ENCODE measurements around the gene MPDZ. TPM values are rescaled to one million over a fixed set of nuclear protein-coding genes. Genes with fewer than 3 reads are reported as not detected.

MPDZ gene
- total and polyA plus RNA-seq, 9 donors: 24.6 to 69.2 (median 45.9) TPM

GRCh38 chr9:13143281-13143680 is 136.2 kb downstream of the MPDZ start:
- intact Hi-C loops (cut with DNase I): no loop called here
- Histone ChIP-seq H3K4me3 (no peak overlapping the region), H3K4me1 (ENCODE audit: insufficient read depth) (peaks cover 3% of the 10 kb centered on the region), H3K27me3 (no peaks in the 10 kb centered on the region), H3K9me3 (no peaks in the 10 kb centered on the region), H3K36me3 (no peaks in the 10 kb centered on the region), H3K27ac (no peak overlapping the region)
- TF ChIP-seq, protein P1, sequence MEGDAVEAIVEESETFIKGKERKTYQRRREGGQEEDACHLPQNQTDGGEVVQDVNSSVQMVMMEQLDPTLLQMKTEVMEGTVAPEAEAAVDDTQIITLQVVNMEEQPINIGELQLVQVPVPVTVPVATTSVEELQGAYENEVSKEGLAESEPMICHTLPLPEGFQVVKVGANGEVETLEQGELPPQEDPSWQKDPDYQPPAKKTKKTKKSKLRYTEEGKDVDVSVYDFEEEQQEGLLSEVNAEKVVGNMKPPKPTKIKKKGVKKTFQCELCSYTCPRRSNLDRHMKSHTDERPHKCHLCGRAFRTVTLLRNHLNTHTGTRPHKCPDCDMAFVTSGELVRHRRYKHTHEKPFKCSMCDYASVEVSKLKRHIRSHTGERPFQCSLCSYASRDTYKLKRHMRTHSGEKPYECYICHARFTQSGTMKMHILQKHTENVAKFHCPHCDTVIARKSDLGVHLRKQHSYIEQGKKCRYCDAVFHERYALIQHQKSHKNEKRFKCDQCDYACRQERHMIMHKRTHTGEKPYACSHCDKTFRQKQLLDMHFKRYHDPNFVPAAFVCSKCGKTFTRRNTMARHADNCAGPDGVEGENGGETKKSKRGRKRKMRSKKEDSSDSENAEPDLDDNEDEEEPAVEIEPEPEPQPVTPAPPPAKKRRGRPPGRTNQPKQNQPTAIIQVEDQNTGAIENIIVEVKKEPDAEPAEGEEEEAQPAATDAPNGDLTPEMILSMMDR (IDR thresholded peaks at IDR 0.05): no peak
- TF ChIP-seq EP300 (IDR thresholded peaks at IDR 0.05): no peak
- TF ChIP-seq POLR2A (IDR thresholded peaks at IDR 0.05): no peak
- WGBS, 3 donors: 87 to 96% (median 91%) methylated on average over 5 of the region's 5 CpGs
- no peak for DNase-seq

GRCh38 chr9:13142776-13143175 is 136.7 kb downstream of the MPDZ start:
- intact Hi-C loops (cut with DNase I): no loop called here
- TF ChIP-seq POLR2A (IDR thresholded peaks at IDR 0.05) (no peak), EP300 (IDR thresholded peaks at IDR 0.05) (no peak)
- TF ChIP-seq, protein P1 (IDR thresholded peaks at IDR 0.05): no peak
- Histone ChIP-seq H3K36me3 (no peaks in the 10 kb centered on the region), H3K9me3 (no peaks in the 10 kb centered on the region), H3K4me3 (no peak overlapping the region), H3K27me3 (no peaks in the 10 kb centered on the region), H3K27ac (no peak overlapping the region), H3K4me1 (ENCODE audit: insufficient read depth) (peaks cover 3% of the 10 kb centered on the region)
- no peak for DNase-seq
- WGBS, 3 donors: 97 to 99% (median 97%) methylated on average over 3 of the region's 3 CpGs

DNA sequence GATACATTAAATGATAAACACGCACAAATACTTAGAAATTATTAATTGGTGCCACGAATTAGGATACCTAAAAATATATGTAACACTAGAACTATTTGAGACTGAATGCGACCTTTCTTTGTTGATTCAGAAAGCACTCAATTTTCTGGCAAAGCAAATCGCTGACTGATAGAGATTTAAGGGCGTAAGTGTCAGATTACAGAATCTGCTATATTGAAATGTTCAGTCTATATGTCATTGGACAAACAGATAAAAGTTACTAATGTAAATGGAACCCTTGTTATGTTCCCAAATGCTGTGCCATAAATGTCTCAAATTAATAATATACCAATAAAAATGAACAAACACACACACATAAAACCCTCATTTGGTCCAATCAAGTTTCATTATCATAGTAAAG is 137.9 kb downstream of the MPDZ start:
- no peaks in the 10 kb centered on the region for H3K9me3 ChIP-seq
- intact Hi-C loops (cut with DNase I): no loop called here
- TF ChIP-seq EP300 (IDR thresholded peaks at IDR 0.05) (no peak), POLR2A (IDR thresholded peaks at IDR 0.05) (no peak)
- TF ChIP-seq, protein P1 (IDR thresholded peaks at IDR 0.05): no peak
- no peaks in the 10 kb centered on the region for H3K36me3 ChIP-seq
- no peak overlapping the region for H3K27ac ChIP-seq
- WGBS, 3 donors: 71 to 91% (median 81%) methylated on average over 5 of the region's 5 CpGs
- H3K4me1 ChIP-seq (ENCODE audit: insufficient read depth): peaks cover 7% of the 10 kb centered on the region
- H3K4me3 ChIP-seq: no peak overlapping the region
- H3K27me3 ChIP-seq: no peaks in the 10 kb centered on the region
- no peak for DNase-seq

GRCh38 chr9:13140843-13141592 is 138.5 kb downstream of the MPDZ start:
- no peak overlapping the region for H3K27ac ChIP-seq
- no peak for TF ChIP-seq POLR2A (IDR thresholded peaks at IDR 0.05)
- TF ChIP-seq EP300 (IDR thresholded peaks at IDR 0.05): no peak
- TF ChIP-seq, protein P1 (IDR thresholded peaks at IDR 0.05): no peak
- H3K27me3 ChIP-seq: no peaks in the 10 kb centered on the region
- intact Hi-C loops (cut with DNase I): no loop called here
- 70 to 89% (median 83%) methylated on average over 5 of the region's 5 CpGs for WGBS, 3 donors
- H3K9me3 ChIP-seq: no peaks in the 10 kb centered on the region
- peaks cover 7% of the 10 kb centered on the region for H3K4me1 ChIP-seq (ENCODE audit: insufficient read depth)
- no peak for DNase-seq
- H3K4me3 ChIP-seq: no peak overlapping the region
- no peaks in the 10 kb centered on the region for H3K36me3 ChIP-seq
